Activated T-cell treated with anti-CD3 and anti-CD28 coated beads, Interleukin-2, amount 50 U/mL, for 72 hours (primary cell): ENCODE results near the gene RAI1. TPM values are rescaled to one million over a fixed set of nuclear protein-coding genes. Genes with fewer than 3 reads are reported as not detected.
A peak's percentile ranks its signal among the peaks of the same experiment; 100 is the strongest.

Experiments
- ATAC-seq, 2 donors: fragments of 150-1000 bp; cut with Tn5 transposase; replicated peaks in 1 of 2; 2 replicates each; pipeline ENCODE4 v1.10.0; 2021; ENCODE audit warnings: moderate library complexity in 2 of 2, mild to moderate bottlenecking in 1 of 2
- DNase-seq, 2 donors: peaks; one replicate each; pipeline ENCODE4 v3.0.0; 2021 to 2022; ENCODE audit warnings: mixed read lengths in 1 of 2
- H3K27ac Mint-ChIP-seq: one replicate; pipeline ENCODE4 v1.8.0; 2022; ENCODE audit warnings: mild to moderate bottlenecking, moderate library complexity, mixed read lengths
- H3K27me3 Mint-ChIP-seq: one replicate; pipeline ENCODE4 v1.8.0; 2022; ENCODE audit warnings: low read depth, mixed read lengths
- H3K36me3 Mint-ChIP-seq, 2 donors: one replicate each; pipeline ENCODE4 v1.8.0; 2022; ENCODE audit warnings: mixed read lengths in 2 of 2, mild to moderate bottlenecking in 1 of 2; ENCODE audit not compliant: insufficient read depth in 2 of 2
- H3K4me1 Mint-ChIP-seq: one replicate; pipeline ENCODE4 v1.8.0; 2022; ENCODE audit warnings: low read depth, mixed read lengths
- H3K4me3 Mint-ChIP-seq, 2 donors: one replicate each; pipeline ENCODE4 v1.8.0; 2022; ENCODE audit warnings: mild to moderate bottlenecking in 2 of 2, mixed read lengths in 2 of 2, moderate library complexity in 2 of 2
- H3K9me3 Mint-ChIP-seq, 2 donors: one replicate each; pipeline ENCODE4 v1.8.0; 2022; ENCODE audit warnings: mixed read lengths in 2 of 2
- total RNA-seq, 2 donors: library from RNA; stranded (reverse); gene quantifications; one replicate each; pipeline ENCODE4 v1.2.3, GENCODE V29; 2022

RAI1 gene
- total RNA-seq, 2 donors from 2014 or later: 19.5 to 21.3 TPM

- Mint-ChIP-seq H3K27ac (no peak overlapping the region), H3K4me3 (no peak overlapping the region), H3K27me3 (no peaks in the 10 kb centered on the region), H3K36me3 (peaks cover 4 to 5% of the 10 kb centered on the region in 2 donors), H3K4me1 (peaks cover 22% of the 10 kb centered on the region), H3K9me3 (no peaks in the 10 kb centered on the region)
- DNase-seq (no peak), ATAC-seq (no peak)
Measured at GRCh38 chr17:17810084-17810894, 129.0 kb downstream of the RAI1 start.

GRCh38 chr17:17810895-17811248, 129.6 kb downstream of the RAI1 start:
- no peak overlapping the region for H3K4me3 Mint-ChIP-seq
- no peaks in the 10 kb centered on the region for H3K27me3 Mint-ChIP-seq
- H3K36me3 Mint-ChIP-seq: peaks cover 4 to 5% of the 10 kb centered on the region in 2 donors
- H3K27ac Mint-ChIP-seq: no peak overlapping the region
- H3K4me1 Mint-ChIP-seq: peaks cover 22% of the 10 kb centered on the region
- DNase-seq: no peak
- no peak for ATAC-seq
- H3K9me3 Mint-ChIP-seq: no peaks in the 10 kb centered on the region

GRCh38 chr17:17811381-17812210, 130.3 kb downstream of the RAI1 start:
- H3K9me3 Mint-ChIP-seq: no peaks in the 10 kb centered on the region
- ATAC-seq: no peak
- DNase-seq: no peak
- H3K4me1 Mint-ChIP-seq: peaks cover 22% of the 10 kb centered on the region
- H3K4me3 Mint-ChIP-seq: no peak overlapping the region
- H3K27me3 Mint-ChIP-seq: no peaks in the 10 kb centered on the region
- H3K27ac Mint-ChIP-seq: peak overlapping the region; percentile 81
- peaks cover 4 to 11% of the 10 kb centered on the region in 2 donors for H3K36me3 Mint-ChIP-seq

- Mint-ChIP-seq H3K36me3 (peaks cover 5 to 14% of the 10 kb centered on the region in 2 donors), H3K4me3 (no peak overlapping the region), H3K27ac (no peak overlapping the region)
Measured at GRCh38 chr17:17812211-17813054, 131.2 kb downstream of the RAI1 start.

GRCh38 chr17:17813055-17813724, 131.9 kb downstream of the RAI1 start:
- no peak overlapping the region for H3K27ac Mint-ChIP-seq
- no peaks in the 10 kb centered on the region for H3K9me3 Mint-ChIP-seq
- peaks cover 5 to 18% of the 10 kb centered on the region in 2 donors for H3K36me3 Mint-ChIP-seq
- DNase-seq (no peak), ATAC-seq (peak in 1 of 2 donors; percentile 1)
- H3K27me3 Mint-ChIP-seq: no peaks in the 10 kb centered on the region
- peaks cover 22% of the 10 kb centered on the region for H3K4me1 Mint-ChIP-seq
- no peak overlapping the region for H3K4me3 Mint-ChIP-seq

More at GRCh38 chr17:17812211-17813054, 131.2 kb downstream of the RAI1 start:
- peaks cover 22% of the 10 kb centered on the region for H3K4me1 Mint-ChIP-seq
- no peaks in the 10 kb centered on the region for H3K27me3 Mint-ChIP-seq
- DNase-seq: peak; percentile 58 to 77
- H3K9me3 Mint-ChIP-seq: no peaks in the 10 kb centered on the region
- ATAC-seq: peak; percentile 36 to 41

GRCh38 chr17:17813725-17814095, 132.5 kb downstream of the RAI1 start:
- H3K4me1 Mint-ChIP-seq: peaks cover 23% of the 10 kb centered on the region
- H3K4me3 Mint-ChIP-seq: no peak overlapping the region
- DNase-seq: no peak
- H3K9me3 Mint-ChIP-seq: no peaks in the 10 kb centered on the region
- no peaks in the 10 kb centered on the region for H3K27me3 Mint-ChIP-seq
- H3K27ac Mint-ChIP-seq: no peak overlapping the region
- peaks cover 8 to 21% of the 10 kb centered on the region in 2 donors for H3K36me3 Mint-ChIP-seq
- no peak for ATAC-seq

- H3K4me3 Mint-ChIP-seq: no peak overlapping the region
- ATAC-seq (no peak), DNase-seq (no peak)
- H3K36me3 Mint-ChIP-seq: peaks cover 10 to 25% of the 10 kb centered on the region in 2 donors
- H3K4me1 Mint-ChIP-seq: peaks cover 24% of the 10 kb centered on the region
- H3K27ac Mint-ChIP-seq: no peak overlapping the region
- H3K9me3 Mint-ChIP-seq: no peaks in the 10 kb centered on the region
- H3K27me3 Mint-ChIP-seq: no peaks in the 10 kb centered on the region
Measured at GRCh38 chr17:17814162-17815061, 133.2 kb downstream of the RAI1 start.

- Mint-ChIP-seq H3K27ac (no peak overlapping the region), H3K4me3 (no peak overlapping the region), H3K27me3 (no peaks in the 10 kb centered on the region), H3K4me1 (peaks cover 31% of the 10 kb centered on the region), H3K9me3 (no peaks in the 10 kb centered on the region), H3K36me3 (peaks cover 13 to 28% of the 10 kb centered on the region in 2 donors)
- DNase-seq (no peak), ATAC-seq (no peak)
Measured at GRCh38 chr17:17815062-17815406, 133.8 kb downstream of the RAI1 start.

GRCh38 chr17:17815436-17816200, 134.4 kb downstream of the RAI1 start:
- no peak for DNase-seq
- H3K27me3 Mint-ChIP-seq: no peaks in the 10 kb centered on the region
- H3K4me3 Mint-ChIP-seq: no peak overlapping the region
- H3K27ac Mint-ChIP-seq: peak overlapping the region; percentile 11
- ATAC-seq: no peak
- no peaks in the 10 kb centered on the region for H3K9me3 Mint-ChIP-seq
- H3K4me1 Mint-ChIP-seq: peaks cover 36% of the 10 kb centered on the region
- H3K36me3 Mint-ChIP-seq: peaks cover 13 to 27% of the 10 kb centered on the region in 2 donors

GRCh38 chr17:17816240-17816814, 135.1 kb downstream of the RAI1 start:
- no peak overlapping the region for H3K4me3 Mint-ChIP-seq
- no peaks in the 10 kb centered on the region for H3K9me3 Mint-ChIP-seq
- peaks cover 41% of the 10 kb centered on the region for H3K4me1 Mint-ChIP-seq
- no peaks in the 10 kb centered on the region for H3K27me3 Mint-ChIP-seq
- H3K27ac Mint-ChIP-seq: no peak overlapping the region
- ATAC-seq (no peak), DNase-seq (no peak)
- H3K36me3 Mint-ChIP-seq: peaks cover 16 to 26% of the 10 kb centered on the region in 2 donors
